Measurements from ENCODE around the gene ITPKB.
"Not testable (repeated sequence)": the region's sequence is repeated elsewhere in the genome, so short reads cannot be mapped to it uniquely, and the experiment has no call there.

ITPKB gene

GRCh38 chr1:226602186-226603021 lies 136.7 kb downstream of the ITPKB start:
- DNase-seq (ENCODE audit: low read depth), result peak; percentile 40

- no peak for DNase-seq (ENCODE audit: low read depth)
Measured at GRCh38 chr1:226601456-226601855, 137.6 kb downstream of the ITPKB start.

- DNase-seq (ENCODE audit: low read depth), result no peak
Measured at GRCh38 chr1:226600254-226600653, 138.8 kb downstream of the ITPKB start.

- DNase-seq (ENCODE audit: low read depth), result no peak
Measured at GRCh38 chr1:226599636-226600238, 139.3 kb downstream of the ITPKB start.

- not testable (repeated sequence) for DNase-seq (ENCODE audit: low read depth)
Measured at GRCh38 chr1:226598955-226599354, 140.1 kb downstream of the ITPKB start.

GRCh38 chr1:226598455-226598849 lies 140.6 kb downstream of the ITPKB start:
- DNase-seq (ENCODE audit: low read depth), result no peak

- DNase-seq (ENCODE audit: low read depth), result no peak
Measured at GRCh38 chr1:226597616-226598454, 141.2 kb downstream of the ITPKB start.

GRCh38 chr1:226596531-226597165 lies 142.4 kb downstream of the ITPKB start:
- DNase-seq (ENCODE audit: low read depth), result no peak

- DNase-seq (ENCODE audit: low read depth), result no peak
Measured at GRCh38 chr1:226593541-226593940, 145.5 kb downstream of the ITPKB start.

GRCh38 chr1:226590614-226591013 lies 148.5 kb downstream of the ITPKB start:
- DNase-seq (ENCODE audit: low read depth), result no peak

GRCh38 chr1:226589008-226589733 lies 149.9 kb downstream of the ITPKB start:
- no peak for DNase-seq (ENCODE audit: low read depth)

- no peak for DNase-seq (ENCODE audit: low read depth)
Measured at GRCh38 chr1:226588484-226588883, 150.6 kb downstream of the ITPKB start.

- no peak for DNase-seq (ENCODE audit: low read depth)
Measured at GRCh38 chr1:226586650-226587422, 152.2 kb downstream of the ITPKB start.

- DNase-seq (ENCODE audit: low read depth), result no peak
Measured at GRCh38 chr1:226586116-226586515, 153.0 kb downstream of the ITPKB start.

GRCh38 chr1:226584164-226584563 lies 154.9 kb downstream of the ITPKB start:
- no peak for DNase-seq (ENCODE audit: low read depth)

GRCh38 chr1:226582966-226583365 lies 156.1 kb downstream of the ITPKB start:
- DNase-seq (ENCODE audit: low read depth), result no peak

All from non-pigmented ciliary epithelial cell (primary cell).